Pancreas (tissue), 10 donors: ENCODE data around the gene PARVG. TPM values are rescaled to one million over a fixed set of nuclear protein-coding genes. Genes with fewer than 3 reads are reported as not detected.
A peak's percentile ranks its signal among the peaks of the same experiment; 100 is the strongest.

Source experiments
- ATAC-seq, 4 donors: fragments of 200-7000 bp; cut with Tn5 transposase; one replicate each; pipeline versions ENCODE4 v1.8.0 to v1.9.1; 2020; ENCODE audit warnings: mild to moderate bottlenecking in 4 of 4, moderate library complexity in 4 of 4
- DNase-seq, 6 donors: peaks; one replicate each; pipeline ENCODE4 v3.0.0-alpha.2; 2020
- FAIRE-seq: peaks from 2 replicates; lab custom pipeline; 2012; peaks lifted over from hg19 to GRCh38; lab: Jason Lieb, UNC
- H3K27ac ChIP-seq, 4 donors: fragments of 200-600 bp; sonication (generic); 1 replicate in 3 of 4; 2 replicates in 1 of 4; pipeline versions ENCODE4 v1.5.0 to v1.8.0; 2020
- H3K27me3 ChIP-seq, 4 donors: fragments of 200-600 bp; one replicate each; pipeline ENCODE4 v1.8.0; 2021
- H3K36me3 ChIP-seq, 3 donors: fragments of 200-600 bp; sonication (generic) in 1 of 3; one replicate each; pipeline versions ENCODE4 v1.5.0 to v1.8.0; 2020 to 2021
- H3K4me1 ChIP-seq, 3 donors: fragments of 200-600 bp; one replicate each; pipeline ENCODE4 v1.8.0; 2021
- H3K4me3 ChIP-seq, 4 donors: fragments of 200-600 bp; sonication (generic) in 2 of 4; one replicate each; pipeline versions ENCODE4 v1.5.0 to v1.8.0; 2020 to 2021
- H3K9me3 ChIP-seq, 4 donors: fragments of 200-600 bp; one replicate each; pipeline ENCODE4 v1.8.0; 2021
- WGBS, 2 donors: extraction: QIAGEN DNeasy Blood & Tissue Kit; methylation state at CpG; one replicate each; pipeline ENCODE4 v1.1.7; 2013; 5-methylcytosine and 5-hydroxymethylcytosine counted together
- intact Hi-C, 3 donors: fragments of 100-400 bp; cut with DNase I; formaldehyde crosslinking; loops; one replicate each; pipeline versions ENCODE4 v1.11.1 to v1.14.2; 2022
- polyA plus RNA-seq, 2 donors: library from polyadenylated mRNA; stranded (reverse); fragments of 200-250 nt; gene quantifications; one replicate each; pipeline ENCODE4 v1.2.3, GENCODE V29; 2013
- total RNA-seq, 6 donors: library from RNA; stranded (reverse); fragmentation: NEBNext Ultra II Directional in 4 of 6; extraction: Animal tissue kit (Norgen Biotek cat#: 25700) in 4 of 6; gene quantifications; one replicate each; pipeline versions ENCODE4 v1.2.1 to v1.2.4, GENCODE V29; 2021 to 2023
- TF ChIP-seq, protein P1 (sequence below), 4 donors: fragments of 200-600 bp; sonication (generic) in 3 of 4; IDR thresholded peaks; one replicate each; pipeline versions ENCODE4 v1.5.0 to v1.8.0; 2021; ENCODE audit warnings: antibody characterized with exemption in 4 of 4
- donor health status: healthy with polysubstance abuse.
- donor health status: DM: no; HTN: no; CAD: no; lungs with moderate emphysema.
- donor health status: DM: no; HTN: no; CAD: no.
- donor health status: control.
- donor health status: control.
- donor health status: Bipolar disorder and iron deficiency.
- donor health status: DM: yes; HTN: yes; CAD: no.
- donor health status: DM: no; HTN: no; CAD: no.
- donor health status: DM: no; HTN: no; CAD: no.
- donor health status: DM: yes; HTN: yes; CAD: no.

Gene PARVG
- total and polyA plus RNA-seq, 8 donors: 1.1 to 17.0 (median 3.2) TPM

- no peak overlapping the region for H3K4me3 ChIP-seq
- TF ChIP-seq, protein P1, sequence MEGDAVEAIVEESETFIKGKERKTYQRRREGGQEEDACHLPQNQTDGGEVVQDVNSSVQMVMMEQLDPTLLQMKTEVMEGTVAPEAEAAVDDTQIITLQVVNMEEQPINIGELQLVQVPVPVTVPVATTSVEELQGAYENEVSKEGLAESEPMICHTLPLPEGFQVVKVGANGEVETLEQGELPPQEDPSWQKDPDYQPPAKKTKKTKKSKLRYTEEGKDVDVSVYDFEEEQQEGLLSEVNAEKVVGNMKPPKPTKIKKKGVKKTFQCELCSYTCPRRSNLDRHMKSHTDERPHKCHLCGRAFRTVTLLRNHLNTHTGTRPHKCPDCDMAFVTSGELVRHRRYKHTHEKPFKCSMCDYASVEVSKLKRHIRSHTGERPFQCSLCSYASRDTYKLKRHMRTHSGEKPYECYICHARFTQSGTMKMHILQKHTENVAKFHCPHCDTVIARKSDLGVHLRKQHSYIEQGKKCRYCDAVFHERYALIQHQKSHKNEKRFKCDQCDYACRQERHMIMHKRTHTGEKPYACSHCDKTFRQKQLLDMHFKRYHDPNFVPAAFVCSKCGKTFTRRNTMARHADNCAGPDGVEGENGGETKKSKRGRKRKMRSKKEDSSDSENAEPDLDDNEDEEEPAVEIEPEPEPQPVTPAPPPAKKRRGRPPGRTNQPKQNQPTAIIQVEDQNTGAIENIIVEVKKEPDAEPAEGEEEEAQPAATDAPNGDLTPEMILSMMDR (IDR thresholded peaks at IDR 0.05): no peak
- H3K9me3 ChIP-seq: no peaks in the 10 kb centered on the region
- H3K4me1 ChIP-seq: no peaks in the 10 kb centered on the region
- FAIRE-seq: no peak
- intact Hi-C loops: no loop called here
- peak in 1 of 4 donors; percentile 73 for ATAC-seq
- no peaks in the 10 kb centered on the region for H3K27me3 ChIP-seq
- 82 to 85% methylated on average over 21 of the region's 21 CpGs for WGBS, 2 donors
- DNase-seq: peak in 1 of 6 donors; percentile 32
- H3K36me3 ChIP-seq: no peaks in the 10 kb centered on the region
- no peak overlapping the region for H3K27ac ChIP-seq
Measured at GRCh38 chr22:44133901-44134571, 46.7 kb upstream of the PARVG start.

GRCh38 chr22:44136112-44136511, 44.6 kb upstream of the PARVG start:
- Histone ChIP-seq H3K4me3 (no peak overlapping the region), H3K4me1 (no peaks in the 10 kb centered on the region), H3K9me3 (no peaks in the 10 kb centered on the region), H3K27me3 (no peaks in the 10 kb centered on the region), H3K27ac (no peak overlapping the region), H3K36me3 (no peaks in the 10 kb centered on the region)
- peak in 1 of 6 donors; percentile 21 for DNase-seq
- WGBS, 2 donors: 88 to 92% methylated on average over 8 of the region's 8 CpGs
- FAIRE-seq: no peak
- TF ChIP-seq, protein P1 (IDR thresholded peaks at IDR 0.05): no peak
- intact Hi-C loops: no loop called here
- ATAC-seq: no peak

DNA sequence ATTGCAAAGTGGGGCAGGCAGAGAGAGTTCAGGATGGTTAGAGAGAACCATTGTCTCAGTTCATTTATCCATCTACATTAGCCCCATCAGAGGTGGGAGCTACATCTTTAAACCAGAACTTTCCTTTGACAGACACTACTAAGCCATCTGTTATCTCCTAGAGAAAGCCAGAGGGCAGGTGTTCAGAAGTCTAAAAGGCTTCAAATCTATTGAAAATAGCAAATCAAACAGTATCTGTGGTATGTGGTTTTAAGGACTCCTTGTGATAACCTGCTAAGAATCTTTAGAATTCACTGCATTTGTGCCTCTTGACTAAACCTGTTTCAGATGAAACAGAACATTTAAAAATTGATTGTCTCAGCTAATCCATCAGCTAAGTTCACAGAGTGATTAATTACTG, 43.9 kb upstream of the PARVG start:
- H3K36me3 ChIP-seq: no peaks in the 10 kb centered on the region
- H3K27me3 ChIP-seq: no peaks in the 10 kb centered on the region
- H3K27ac ChIP-seq: no peak overlapping the region
- no peaks in the 10 kb centered on the region for H3K9me3 ChIP-seq
- intact Hi-C loops: no loop called here
- no peaks in the 10 kb centered on the region for H3K4me1 ChIP-seq
- no peak overlapping the region for H3K4me3 ChIP-seq
- DNase-seq (no peak), ATAC-seq (no peak), FAIRE-seq (no peak)
- TF ChIP-seq, protein P1 (IDR thresholded peaks at IDR 0.05): no peak

DNA sequence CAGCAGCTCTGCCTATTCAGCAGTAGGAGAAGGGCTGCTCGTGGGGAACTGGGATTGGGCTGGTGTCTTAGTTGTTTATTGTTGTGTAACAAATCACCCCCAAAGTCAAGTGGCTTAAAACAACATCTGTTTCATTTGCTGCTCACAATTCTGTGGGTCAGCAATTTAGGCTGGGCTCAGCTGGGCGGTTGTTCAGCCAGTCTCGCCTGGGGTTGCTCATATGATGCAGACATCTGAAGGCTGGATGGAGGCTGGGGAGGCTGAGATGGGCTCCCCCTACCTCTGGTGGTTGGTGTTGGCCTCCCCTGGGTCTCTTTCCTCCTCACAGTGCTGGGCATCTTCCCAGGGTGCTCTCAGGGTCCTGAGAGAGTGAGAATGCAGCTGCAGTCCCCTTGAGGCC, 43.3 kb upstream of the PARVG start:
- no peaks in the 10 kb centered on the region for H3K36me3 ChIP-seq

DNA sequence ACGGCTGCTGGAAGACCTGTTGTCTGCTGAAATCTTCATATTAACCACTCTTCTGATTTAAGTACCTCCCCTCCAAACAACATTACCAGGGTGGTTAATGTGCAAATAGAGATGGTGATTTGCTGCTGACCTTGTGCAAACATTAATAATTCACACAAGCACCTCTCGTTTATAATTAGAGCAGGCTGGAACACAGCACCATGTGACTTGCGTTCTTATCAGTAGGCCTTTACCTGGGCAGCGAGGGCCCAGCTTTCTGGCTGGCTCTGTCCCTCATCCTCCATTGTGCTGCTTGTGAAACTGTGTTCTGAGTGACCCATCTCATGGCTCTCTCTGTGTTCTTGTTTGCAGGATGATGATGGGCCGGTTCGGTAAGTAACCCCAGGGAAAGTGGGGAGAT, 41.0 kb upstream of the PARVG start:
- H3K27ac ChIP-seq: no peak overlapping the region
- no peaks in the 10 kb centered on the region for H3K4me1 ChIP-seq
- TF ChIP-seq, protein P1 (IDR thresholded peaks at IDR 0.05): no peak
- H3K4me3 ChIP-seq: no peak overlapping the region
- no peak for DNase-seq
- WGBS, 2 donors: 46 to 53% methylated on average over 6 of the region's 6 CpGs
- peak in 2 of 4 donors; percentile 43 to 52 for ATAC-seq
- no peaks in the 10 kb centered on the region for H3K9me3 ChIP-seq
- intact Hi-C loops: no loop called here
- H3K27me3 ChIP-seq: no peaks in the 10 kb centered on the region
- FAIRE-seq: no peak
- H3K36me3 ChIP-seq: no peaks in the 10 kb centered on the region

More for the DNA sequence above, 43.3 kb upstream of the PARVG start:
- ATAC-seq (no peak), FAIRE-seq (no peak), DNase-seq (peak in 1 of 6 donors; percentile 17)
- Histone ChIP-seq H3K4me1 (no peaks in the 10 kb centered on the region), H3K4me3 (no peak overlapping the region), H3K27me3 (no peaks in the 10 kb centered on the region), H3K9me3 (no peaks in the 10 kb centered on the region), H3K27ac (no peak overlapping the region)
- intact Hi-C loops: no loop called here
- TF ChIP-seq, protein P1 (IDR thresholded peaks at IDR 0.05): no peak
- 93 to 97% methylated on average over 3 of the region's 3 CpGs for WGBS, 2 donors
